GM23338 (cell line): ENCODE results near the gene ARHGEF10L. TPM values are rescaled to one million over a fixed set of nuclear protein-coding genes. Genes with fewer than 3 reads are reported as not detected.

Experiments used
- ATAC-seq: fragments of 200-7000 bp; cut with Tn5 transposase; 3 replicates; pipeline ENCODE4 v1.9.1; 2020
- DNase-seq: peaks from one replicate; pipeline ENCODE4 v3.0.0-alpha.2; 2015; ENCODE audit warnings: low spot score
- H2AFZ ChIP-seq: fragments of 200-600 bp; sonication (generic); 2 replicates; pipeline ENCODE4 v1.8.0; 2016; ENCODE audit warnings: antibody characterized with exemption, mild to moderate bottlenecking, moderate library complexity
- H3F3A ChIP-seq: fragments of 200-600 bp; sonication (generic); replicated peaks from 2 replicates; pipeline ENCODE4 v1.8.0; 2017; ENCODE audit warnings: antibody characterized with exemption, mixed run types, low read depth
- H3K27ac ChIP-seq: fragments of 200-600 bp; sonication (generic); 2 replicates; pipeline ENCODE4 v1.6.1; 2016; ENCODE audit warnings: low read depth
- H3K27me3 ChIP-seq: fragments of 200-600 bp; sonication (generic); 2 replicates; pipeline ENCODE4 v1.8.0; 2016; ENCODE audit warnings: mild to moderate bottlenecking, mixed run types, moderate library complexity; ENCODE audit not compliant: insufficient read depth
- H3K36me3 ChIP-seq: fragments of 200-600 bp; sonication (generic); 2 replicates; pipeline ENCODE4 v1.8.0; 2016; ENCODE audit warnings: mild to moderate bottlenecking; ENCODE audit not compliant: insufficient read depth
- H3K4me1 ChIP-seq: fragments of 200-600 bp; sonication (generic); 2 replicates; pipeline ENCODE4 v1.8.0; 2016; ENCODE audit warnings: mild to moderate bottlenecking, moderate library complexity; ENCODE audit not compliant: insufficient read depth
- H3K4me2 ChIP-seq: fragments of 200-600 bp; sonication (generic); 2 replicates; pipeline ENCODE4 v1.7.1; 2017; ENCODE audit warnings: mixed run types
- H3K4me3 ChIP-seq: fragments of 200-600 bp; sonication (generic); 2 replicates; pipeline ENCODE4 v1.6.1; 2016; ENCODE audit warnings: mixed run types
- H3K79me2 ChIP-seq: fragments of 200-600 bp; sonication (generic); replicated peaks from 2 replicates; pipeline ENCODE4 v1.8.0; 2017; ENCODE audit warnings: mild to moderate bottlenecking; ENCODE audit not compliant: insufficient read depth
- H3K9me2 ChIP-seq: fragments of 200-600 bp; sonication (generic); 2 replicates; pipeline ENCODE4 v1.8.0; 2017; ENCODE audit not compliant: insufficient read depth
- H4K20me1 ChIP-seq: fragments of 200-600 bp; sonication (generic); replicated peaks from 2 replicates; pipeline ENCODE4 v1.8.0; 2017; ENCODE audit warnings: mild to moderate bottlenecking; ENCODE audit not compliant: insufficient read depth
- H3K27ac Mint-ChIP-seq: 2 replicates; pipeline ENCODE4 v1.8.0; 2020; ENCODE audit warnings: inconsistent platforms, mild to moderate bottlenecking, moderate library complexity, mixed read lengths
- H3K27me3 Mint-ChIP-seq: 3 replicates; pipeline ENCODE4 v1.8.0; 2022; ENCODE audit warnings: low read depth, mild to moderate bottlenecking, moderate library complexity, mixed read lengths, inconsistent platforms; ENCODE audit not compliant: insufficient read depth, poor library complexity
- H3K36me3 Mint-ChIP-seq: 3 replicates; pipeline ENCODE4 v1.8.0; 2021; ENCODE audit warnings: low read depth, mild to moderate bottlenecking, inconsistent platforms, moderate library complexity, mixed read lengths
- H3K4me1 Mint-ChIP-seq: 3 replicates; pipeline ENCODE4 v1.8.0; 2020; ENCODE audit warnings: mild to moderate bottlenecking, inconsistent platforms, mixed read lengths
- H3K4me3 Mint-ChIP-seq: 3 replicates; pipeline ENCODE4 v1.8.0; 2021; ENCODE audit warnings: moderate library complexity, mild to moderate bottlenecking, inconsistent platforms, mixed read lengths
- H3K9me3 Mint-ChIP-seq: 3 replicates; pipeline ENCODE4 v1.8.0; 2020; ENCODE audit warnings: moderate library complexity, mild to moderate bottlenecking, inconsistent platforms, mixed read lengths
- CREB1 ChIP-seq: fragments of 250-450 bp; sonication (Bioruptor Pico); IDR thresholded peaks from 2 replicates; pipeline ENCODE4 v1.5.0; 2020; ENCODE audit warnings: low read depth, mild to moderate bottlenecking, moderate library complexity
- EZH2 ChIP-seq: fragments of 200-600 bp; sonication (generic); IDR thresholded peaks from one replicate; pipeline ENCODE4 v1.8.0; 2017; ENCODE audit warnings: antibody characterized with exemption, mild to moderate bottlenecking, low read depth; ENCODE audit not compliant: unreplicated experiment
- EZH2phosphoT487 ChIP-seq: fragments of 200-600 bp; sonication (generic); IDR thresholded peaks from one replicate; pipeline ENCODE4 v1.8.1; 2018; ENCODE audit warnings: antibody characterized with exemption; ENCODE audit not compliant: unreplicated experiment
- JUNB ChIP-seq: IDR thresholded peaks from one replicate; pipeline ENCODE4 v1.6.1; 2016; ENCODE audit warnings: antibody characterized with exemption; ENCODE audit not compliant: unreplicated experiment
- NANOG ChIP-seq: IDR thresholded peaks from 2 replicates; pipeline ENCODE4 v1.6.1; 2016; ENCODE audit warnings: antibody characterized with exemption, borderline replicate concordance
- POLR2AphosphoS5 ChIP-seq: IDR thresholded peaks from 2 replicates; pipeline ENCODE4 v1.6.1; 2016; ENCODE audit warnings: antibody characterized with exemption, low read depth
- STAT1 ChIP-seq: IDR thresholded peaks from one replicate; pipeline ENCODE4 v1.6.1; 2016; ENCODE audit warnings: antibody characterized with exemption; ENCODE audit not compliant: unreplicated experiment
- ZNF114 ChIP-seq: fragments of 250-450 bp; sonication (Bioruptor Pico); IDR thresholded peaks from 2 replicates; pipeline ENCODE4 v1.5.0; 2020; ENCODE audit warnings: mild to moderate bottlenecking, moderate library complexity
- ZNF331 ChIP-seq: fragments of 250-450 bp; sonication (Bioruptor Pico); IDR thresholded peaks from 2 replicates; pipeline ENCODE4 v1.5.0; 2020; ENCODE audit warnings: low read depth, mild to moderate bottlenecking, moderate library complexity
- polyA plus RNA-seq: library from polyadenylated mRNA; unstranded; fragments of >200 nt; fragmentation: Nextera tagmentation; extraction: Ambion mirVana; gene quantifications from 2 replicates; pipeline ENCODE4 v1.2.1, GENCODE V29; 2016
- total RNA-seq: library from RNA; depleted of rRNA; stranded (reverse); fragments of >200 nt; shearing (Covaris generic); gene quantifications from 2 replicates; pipeline ENCODE4 v1.2.3, GENCODE V29; 2014
- TF ChIP-seq, protein P1 (sequence below): IDR thresholded peaks from one replicate; pipeline ENCODE4 v1.6.1; 2018; ENCODE audit warnings: antibody characterized with exemption; ENCODE audit not compliant: unreplicated experiment
- TF ChIP-seq, protein P2 (sequence below): fragments of 250-450 bp; sonication (Bioruptor Pico); IDR thresholded peaks from 2 replicates; pipeline ENCODE4 v1.5.0; 2020; ENCODE audit warnings: mild to moderate bottlenecking, moderate library complexity
- TF ChIP-seq, protein P3 (sequence below): IDR thresholded peaks from 2 replicates; pipeline ENCODE4 v1.6.1; 2016; ENCODE audit warnings: antibody characterized with exemption
- TF ChIP-seq, protein P4 (sequence below), 2 experiments: fragments of 200-600 bp in 1 of 2; sonication (generic) in 1 of 2; conservative IDR thresholded peaks; 2 replicates each; pipeline versions ENCODE4 v1.5.1 to v1.6.1; 2016 to 2017; ENCODE audit warnings: antibody characterized with exemption in 2 of 2, low read depth in 2 of 2, mild to moderate bottlenecking in 2 of 2, moderate library complexity in 1 of 2

Gene ARHGEF10L
- total and polyA plus RNA-seq, 2 experiments from 2014 or later: 12.1 to 46.8 TPM

DNA sequence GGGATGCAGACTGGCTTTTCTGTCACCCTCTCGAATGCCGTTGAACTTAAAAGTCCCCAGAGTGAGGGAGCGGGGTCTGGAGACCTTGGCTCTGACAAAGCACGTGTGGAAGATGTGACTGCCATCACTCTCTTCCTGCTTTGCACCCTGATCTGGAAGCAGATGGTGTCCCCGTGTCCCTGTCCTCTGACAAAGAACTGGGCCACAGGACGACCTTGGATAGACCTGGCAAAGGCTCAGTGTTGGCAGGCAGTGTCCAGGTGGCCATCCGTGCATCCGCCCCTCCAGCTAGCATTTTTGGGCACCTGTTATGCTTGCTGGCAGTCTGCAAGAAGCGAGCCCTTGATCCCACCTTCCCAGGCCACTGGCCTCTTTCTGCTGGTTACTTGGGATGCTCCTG, 27.4 kb downstream of the ARHGEF10L start:
- no peak for DNase-seq
- Mint-ChIP-seq H3K4me1 (peaks cover 82% of the 10 kb centered on the region), H3K9me3 (no peaks in the 10 kb centered on the region), H3K4me3 (no peak overlapping the region), H3K36me3 (no peaks in the 10 kb centered on the region; the same call in 2 of the 3 replicates), H3K27ac (no peak overlapping the region), H3K27me3 (peaks cover 37% of the 10 kb centered on the region)
- peaks cover 12% of the 10 kb centered on the region for H3F3A ChIP-seq
- no peak overlapping the region for H3K4me3 ChIP-seq
- no peak overlapping the region for H3K4me2 ChIP-seq
- H3K27ac ChIP-seq: no peak overlapping the region
- H4K20me1 ChIP-seq: peaks cover 6% of the 10 kb centered on the region; the same call in 1 of the 2 replicates
- TF ChIP-seq EZH2phosphoT487: no peak
- TF ChIP-seq, protein P1, sequence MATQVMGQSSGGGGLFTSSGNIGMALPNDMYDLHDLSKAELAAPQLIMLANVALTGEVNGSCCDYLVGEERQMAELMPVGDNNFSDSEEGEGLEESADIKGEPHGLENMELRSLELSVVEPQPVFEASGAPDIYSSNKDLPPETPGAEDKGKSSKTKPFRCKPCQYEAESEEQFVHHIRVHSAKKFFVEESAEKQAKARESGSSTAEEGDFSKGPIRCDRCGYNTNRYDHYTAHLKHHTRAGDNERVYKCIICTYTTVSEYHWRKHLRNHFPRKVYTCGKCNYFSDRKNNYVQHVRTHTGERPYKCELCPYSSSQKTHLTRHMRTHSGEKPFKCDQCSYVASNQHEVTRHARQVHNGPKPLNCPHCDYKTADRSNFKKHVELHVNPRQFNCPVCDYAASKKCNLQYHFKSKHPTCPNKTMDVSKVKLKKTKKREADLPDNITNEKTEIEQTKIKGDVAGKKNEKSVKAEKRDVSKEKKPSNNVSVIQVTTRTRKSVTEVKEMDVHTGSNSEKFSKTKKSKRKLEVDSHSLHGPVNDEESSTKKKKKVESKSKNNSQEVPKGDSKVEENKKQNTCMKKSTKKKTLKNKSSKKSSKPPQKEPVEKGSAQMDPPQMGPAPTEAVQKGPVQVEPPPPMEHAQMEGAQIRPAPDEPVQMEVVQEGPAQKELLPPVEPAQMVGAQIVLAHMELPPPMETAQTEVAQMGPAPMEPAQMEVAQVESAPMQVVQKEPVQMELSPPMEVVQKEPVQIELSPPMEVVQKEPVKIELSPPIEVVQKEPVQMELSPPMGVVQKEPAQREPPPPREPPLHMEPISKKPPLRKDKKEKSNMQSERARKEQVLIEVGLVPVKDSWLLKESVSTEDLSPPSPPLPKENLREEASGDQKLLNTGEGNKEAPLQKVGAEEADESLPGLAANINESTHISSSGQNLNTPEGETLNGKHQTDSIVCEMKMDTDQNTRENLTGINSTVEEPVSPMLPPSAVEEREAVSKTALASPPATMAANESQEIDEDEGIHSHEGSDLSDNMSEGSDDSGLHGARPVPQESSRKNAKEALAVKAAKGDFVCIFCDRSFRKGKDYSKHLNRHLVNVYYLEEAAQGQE: no peak
- TF ChIP-seq, protein P2, sequence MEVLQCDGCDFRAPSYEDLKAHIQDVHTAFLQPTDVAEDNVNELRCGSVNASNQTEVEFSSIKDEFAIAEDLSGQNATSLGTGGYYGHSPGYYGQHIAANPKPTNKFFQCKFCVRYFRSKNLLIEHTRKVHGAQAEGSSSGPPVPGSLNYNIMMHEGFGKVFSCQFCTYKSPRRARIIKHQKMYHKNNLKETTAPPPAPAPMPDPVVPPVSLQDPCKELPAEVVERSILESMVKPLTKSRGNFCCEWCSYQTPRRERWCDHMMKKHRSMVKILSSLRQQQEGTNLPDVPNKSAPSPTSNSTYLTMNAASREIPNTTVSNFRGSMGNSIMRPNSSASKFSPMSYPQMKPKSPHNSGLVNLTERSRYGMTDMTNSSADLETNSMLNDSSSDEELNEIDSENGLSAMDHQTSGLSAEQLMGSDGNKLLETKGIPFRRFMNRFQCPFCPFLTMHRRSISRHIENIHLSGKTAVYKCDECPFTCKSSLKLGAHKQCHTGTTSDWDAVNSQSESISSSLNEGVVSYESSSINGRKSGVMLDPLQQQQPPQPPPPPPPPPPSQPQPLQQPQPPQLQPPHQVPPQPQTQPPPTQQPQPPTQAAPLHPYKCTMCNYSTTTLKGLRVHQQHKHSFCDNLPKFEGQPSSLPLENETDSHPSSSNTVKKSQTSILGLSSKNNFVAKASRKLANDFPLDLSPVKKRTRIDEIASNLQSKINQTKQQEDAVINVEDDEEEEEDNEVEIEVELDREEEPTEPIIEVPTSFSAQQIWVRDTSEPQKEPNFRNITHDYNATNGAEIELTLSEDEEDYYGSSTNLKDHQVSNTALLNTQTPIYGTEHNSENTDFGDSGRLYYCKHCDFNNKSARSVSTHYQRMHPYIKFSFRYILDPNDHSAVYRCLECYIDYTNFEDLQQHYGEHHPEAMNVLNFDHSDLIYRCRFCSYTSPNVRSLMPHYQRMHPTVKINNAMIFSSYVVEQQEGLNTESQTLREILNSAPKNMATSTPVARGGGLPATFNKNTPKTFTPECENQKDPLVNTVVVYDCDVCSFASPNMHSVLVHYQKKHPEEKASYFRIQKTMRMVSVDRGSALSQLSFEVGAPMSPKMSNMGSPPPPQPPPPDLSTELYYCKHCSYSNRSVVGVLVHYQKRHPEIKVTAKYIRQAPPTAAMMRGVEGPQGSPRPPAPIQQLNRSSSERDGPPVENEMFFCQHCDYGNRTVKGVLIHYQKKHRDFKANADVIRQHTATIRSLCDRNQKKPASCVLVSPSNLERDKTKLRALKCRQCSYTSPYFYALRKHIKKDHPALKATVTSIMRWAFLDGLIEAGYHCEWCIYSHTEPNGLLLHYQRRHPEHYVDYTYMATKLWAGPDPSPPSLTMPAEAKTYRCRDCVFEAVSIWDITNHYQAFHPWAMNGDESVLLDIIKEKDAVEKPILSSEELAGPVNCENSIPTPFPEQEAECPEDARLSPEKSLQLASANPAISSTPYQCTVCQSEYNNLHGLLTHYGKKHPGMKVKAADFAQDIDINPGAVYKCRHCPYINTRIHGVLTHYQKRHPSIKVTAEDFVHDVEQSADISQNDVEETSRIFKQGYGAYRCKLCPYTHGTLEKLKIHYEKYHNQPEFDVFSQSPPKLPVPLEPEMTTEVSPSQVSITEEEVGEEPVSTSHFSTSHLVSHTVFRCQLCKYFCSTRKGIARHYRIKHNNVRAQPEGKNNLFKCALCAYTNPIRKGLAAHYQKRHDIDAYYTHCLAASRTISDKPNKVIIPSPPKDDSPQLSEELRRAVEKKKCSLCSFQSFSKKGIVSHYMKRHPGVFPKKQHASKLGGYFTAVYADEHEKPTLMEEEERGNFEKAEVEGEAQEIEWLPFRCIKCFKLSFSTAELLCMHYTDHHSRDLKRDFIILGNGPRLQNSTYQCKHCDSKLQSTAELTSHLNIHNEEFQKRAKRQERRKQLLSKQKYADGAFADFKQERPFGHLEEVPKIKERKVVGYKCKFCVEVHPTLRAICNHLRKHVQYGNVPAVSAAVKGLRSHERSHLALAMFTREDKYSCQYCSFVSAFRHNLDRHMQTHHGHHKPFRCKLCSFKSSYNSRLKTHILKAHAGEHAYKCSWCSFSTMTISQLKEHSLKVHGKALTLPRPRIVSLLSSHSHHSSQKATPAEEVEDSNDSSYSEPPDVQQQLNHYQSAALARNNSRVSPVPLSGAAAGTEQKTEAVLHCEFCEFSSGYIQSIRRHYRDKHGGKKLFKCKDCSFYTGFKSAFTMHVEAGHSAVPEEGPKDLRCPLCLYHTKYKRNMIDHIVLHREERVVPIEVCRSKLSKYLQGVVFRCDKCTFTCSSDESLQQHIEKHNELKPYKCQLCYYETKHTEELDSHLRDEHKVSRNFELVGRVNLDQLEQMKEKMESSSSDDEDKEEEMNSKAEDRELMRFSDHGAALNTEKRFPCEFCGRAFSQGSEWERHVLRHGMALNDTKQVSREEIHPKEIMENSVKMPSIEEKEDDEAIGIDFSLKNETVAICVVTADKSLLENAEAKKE: no peak
- no peak for TF ChIP-seq NANOG
- no peak for TF ChIP-seq CREB1 (CRISPR knock-in tag)
- TF ChIP-seq, protein P3, sequence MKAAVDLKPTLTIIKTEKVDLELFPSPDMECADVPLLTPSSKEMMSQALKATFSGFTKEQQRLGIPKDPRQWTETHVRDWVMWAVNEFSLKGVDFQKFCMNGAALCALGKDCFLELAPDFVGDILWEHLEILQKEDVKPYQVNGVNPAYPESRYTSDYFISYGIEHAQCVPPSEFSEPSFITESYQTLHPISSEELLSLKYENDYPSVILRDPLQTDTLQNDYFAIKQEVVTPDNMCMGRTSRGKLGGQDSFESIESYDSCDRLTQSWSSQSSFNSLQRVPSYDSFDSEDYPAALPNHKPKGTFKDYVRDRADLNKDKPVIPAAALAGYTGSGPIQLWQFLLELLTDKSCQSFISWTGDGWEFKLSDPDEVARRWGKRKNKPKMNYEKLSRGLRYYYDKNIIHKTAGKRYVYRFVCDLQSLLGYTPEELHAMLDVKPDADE: no peak
- no peak for TF ChIP-seq JUNB
- TF ChIP-seq ZNF331 (CRISPR knock-in tag): no peak
- TF ChIP-seq STAT1: no peak
- no peak for TF ChIP-seq ZNF114 (CRISPR knock-in tag)
- TF ChIP-seq, protein P4, sequence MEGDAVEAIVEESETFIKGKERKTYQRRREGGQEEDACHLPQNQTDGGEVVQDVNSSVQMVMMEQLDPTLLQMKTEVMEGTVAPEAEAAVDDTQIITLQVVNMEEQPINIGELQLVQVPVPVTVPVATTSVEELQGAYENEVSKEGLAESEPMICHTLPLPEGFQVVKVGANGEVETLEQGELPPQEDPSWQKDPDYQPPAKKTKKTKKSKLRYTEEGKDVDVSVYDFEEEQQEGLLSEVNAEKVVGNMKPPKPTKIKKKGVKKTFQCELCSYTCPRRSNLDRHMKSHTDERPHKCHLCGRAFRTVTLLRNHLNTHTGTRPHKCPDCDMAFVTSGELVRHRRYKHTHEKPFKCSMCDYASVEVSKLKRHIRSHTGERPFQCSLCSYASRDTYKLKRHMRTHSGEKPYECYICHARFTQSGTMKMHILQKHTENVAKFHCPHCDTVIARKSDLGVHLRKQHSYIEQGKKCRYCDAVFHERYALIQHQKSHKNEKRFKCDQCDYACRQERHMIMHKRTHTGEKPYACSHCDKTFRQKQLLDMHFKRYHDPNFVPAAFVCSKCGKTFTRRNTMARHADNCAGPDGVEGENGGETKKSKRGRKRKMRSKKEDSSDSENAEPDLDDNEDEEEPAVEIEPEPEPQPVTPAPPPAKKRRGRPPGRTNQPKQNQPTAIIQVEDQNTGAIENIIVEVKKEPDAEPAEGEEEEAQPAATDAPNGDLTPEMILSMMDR (conservative IDR thresholded peaks at IDR 0.05; ENCODE audit: low read depth in 2 of 2): no peak
- TF ChIP-seq EZH2: no peak
- no peak for TF ChIP-seq POLR2AphosphoS5
- H3K27me3 ChIP-seq: no peaks in the 10 kb centered on the region
- ATAC-seq: no peak
- no peaks in the 10 kb centered on the region for H3K9me2 ChIP-seq
- H3K79me2 ChIP-seq: peaks cover 100% of the 10 kb centered on the region
- H2AFZ ChIP-seq: no peak overlapping the region
- H3K36me3 ChIP-seq: no peaks in the 10 kb centered on the region
- H3K4me1 ChIP-seq: peaks cover 46% of the 10 kb centered on the region
